GM18505 (cell line): Measurements from ENCODE around the gene MCEE.

ENCODE experiments used
- ATAC-seq: cut with Tn5 transposase; IDR thresholded peaks from one replicate; pipeline ENCODE4 v1.9.1; 2021; ENCODE audit not compliant: unreplicated experiment
- POLR2A ChIP-seq: IDR thresholded peaks from 4 replicates; pipeline ENCODE4 v1.6.1; 2011; ENCODE audit warnings: borderline replicate concordance; ENCODE audit not compliant: insufficient read depth, insufficient read length; ENCODE audit errors: extremely low read depth

The MCEE gene

DNA sequence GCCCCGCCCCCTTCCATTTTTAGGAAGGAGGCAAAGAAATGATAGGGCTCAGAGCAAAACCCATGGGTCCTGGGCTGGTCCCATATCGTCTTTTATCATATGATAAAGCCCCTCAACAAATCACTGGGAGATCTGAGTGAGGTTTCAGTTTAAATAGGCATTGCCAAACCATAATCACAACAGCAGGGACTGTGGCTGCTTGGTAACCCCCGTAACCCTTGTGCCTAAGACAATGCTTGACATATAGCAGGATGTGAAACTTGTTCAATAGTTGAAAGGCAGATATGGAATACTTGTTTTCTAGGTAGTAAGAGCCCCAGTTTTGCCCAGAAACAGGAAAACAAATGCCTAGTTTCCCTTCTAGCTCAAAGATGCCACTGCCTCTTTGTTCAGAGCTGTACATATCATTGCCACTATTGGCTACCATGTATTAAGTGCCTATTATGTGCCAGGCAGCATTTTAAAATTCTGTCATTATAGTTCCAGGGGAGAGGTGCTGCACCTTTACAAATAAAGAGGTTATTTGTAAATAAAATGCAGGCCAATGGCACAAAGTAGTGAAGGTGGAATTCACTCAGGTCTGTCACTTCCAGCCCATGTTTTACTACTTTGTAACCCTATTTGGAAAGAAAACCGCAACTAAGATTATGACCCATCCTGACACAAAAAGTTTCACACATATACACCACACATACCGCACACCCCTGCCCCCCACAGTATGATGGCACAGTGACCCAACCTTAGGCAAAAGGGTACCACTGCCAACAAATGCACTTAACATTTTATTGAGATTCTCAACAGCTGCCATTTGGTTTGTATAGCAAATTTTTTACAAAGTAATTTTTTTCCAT, 47.4 kb downstream of the MCEE start:
- TF ChIP-seq POLR2A: peak; percentile 28
- ATAC-seq: no peak

DNA sequence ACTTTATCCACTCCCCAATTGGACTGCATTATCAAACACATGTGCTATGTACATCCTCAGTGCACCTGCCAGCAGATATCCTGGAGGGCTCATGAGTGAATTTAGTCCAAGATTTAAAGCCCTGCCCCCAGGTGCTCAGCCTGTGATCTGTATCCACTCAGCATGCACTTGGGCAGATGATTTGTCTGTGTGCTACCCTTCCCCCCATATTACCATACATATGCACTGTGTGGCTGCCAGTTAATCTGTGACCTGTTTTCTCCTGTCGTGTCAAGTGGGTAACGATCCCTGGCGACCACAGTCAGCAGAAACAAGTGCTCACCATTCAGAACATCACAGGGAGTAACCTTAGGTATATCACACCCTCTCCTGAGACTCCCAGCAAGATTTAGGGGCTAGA, 51.4 kb downstream of the MCEE start:
- TF ChIP-seq POLR2A: no peak
- no peak for ATAC-seq

DNA sequence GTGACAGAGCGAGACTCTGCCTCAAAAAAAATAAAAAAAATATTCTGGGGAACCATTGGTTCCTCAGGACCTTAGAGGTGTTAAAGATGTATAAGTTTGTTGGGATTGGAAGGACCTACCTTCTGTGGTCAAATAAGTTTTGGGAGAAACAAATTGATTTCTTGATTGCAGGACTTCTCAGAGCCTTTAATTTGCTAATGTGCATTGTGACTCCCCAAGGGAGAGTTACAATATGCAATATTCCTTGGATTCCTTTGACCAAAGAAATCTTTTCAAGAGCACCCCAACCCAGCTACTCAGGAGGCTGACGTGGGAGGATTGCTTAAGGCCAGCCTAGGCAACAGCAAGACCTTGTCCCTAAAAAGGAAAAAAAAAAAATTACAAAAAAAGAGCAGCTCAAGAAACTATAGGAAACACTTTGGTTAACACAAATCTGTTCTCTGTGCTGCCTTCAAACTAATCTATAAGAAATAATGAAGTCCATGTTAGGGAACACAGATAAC, 55.1 kb downstream of the MCEE start:
- no peak for ATAC-seq
- no peak for TF ChIP-seq POLR2A

DNA sequence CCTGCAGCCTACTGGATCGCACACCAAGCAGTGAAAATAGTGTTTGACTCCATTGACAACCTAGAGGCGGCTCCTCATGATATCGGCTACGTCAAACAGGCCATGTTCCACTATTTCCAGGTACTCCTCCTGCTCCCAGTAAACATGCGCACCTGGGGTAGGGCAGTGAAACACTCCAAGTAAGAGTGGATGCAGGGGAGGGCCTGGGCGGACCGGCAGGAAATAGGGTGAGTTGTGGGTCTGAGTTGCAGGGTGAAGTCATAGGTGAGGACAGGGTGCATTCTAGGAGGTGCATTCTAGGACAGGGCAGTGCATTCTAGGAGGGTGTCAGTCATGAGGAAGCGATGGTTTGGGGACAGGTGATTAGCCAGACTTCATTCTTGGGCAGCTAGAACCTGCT, 56.6 kb downstream of the MCEE start:
- no peak for ATAC-seq
- TF ChIP-seq POLR2A: no peak

DNA sequence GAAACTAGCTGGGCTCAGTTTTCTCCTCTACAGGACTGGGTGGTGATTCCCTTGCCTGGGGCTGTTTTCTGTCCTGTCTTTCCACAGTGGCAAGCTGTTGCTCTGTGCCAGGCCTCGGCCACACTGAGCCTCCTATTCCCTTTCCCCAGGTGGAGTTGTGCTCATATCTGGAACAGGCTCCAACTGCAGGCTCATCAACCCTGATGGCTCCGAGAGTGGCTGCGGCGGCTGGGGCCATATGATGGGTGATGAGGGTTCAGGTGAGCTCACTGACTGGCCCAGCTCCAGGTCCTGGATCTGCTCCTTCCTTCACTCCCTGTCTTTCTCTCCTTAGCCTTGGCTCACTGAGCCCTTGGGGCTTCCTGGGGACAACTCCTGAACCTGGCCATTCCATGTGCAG, 57.5 kb downstream of the MCEE start:
- ATAC-seq: no peak
- TF ChIP-seq POLR2A: no peak

DNA sequence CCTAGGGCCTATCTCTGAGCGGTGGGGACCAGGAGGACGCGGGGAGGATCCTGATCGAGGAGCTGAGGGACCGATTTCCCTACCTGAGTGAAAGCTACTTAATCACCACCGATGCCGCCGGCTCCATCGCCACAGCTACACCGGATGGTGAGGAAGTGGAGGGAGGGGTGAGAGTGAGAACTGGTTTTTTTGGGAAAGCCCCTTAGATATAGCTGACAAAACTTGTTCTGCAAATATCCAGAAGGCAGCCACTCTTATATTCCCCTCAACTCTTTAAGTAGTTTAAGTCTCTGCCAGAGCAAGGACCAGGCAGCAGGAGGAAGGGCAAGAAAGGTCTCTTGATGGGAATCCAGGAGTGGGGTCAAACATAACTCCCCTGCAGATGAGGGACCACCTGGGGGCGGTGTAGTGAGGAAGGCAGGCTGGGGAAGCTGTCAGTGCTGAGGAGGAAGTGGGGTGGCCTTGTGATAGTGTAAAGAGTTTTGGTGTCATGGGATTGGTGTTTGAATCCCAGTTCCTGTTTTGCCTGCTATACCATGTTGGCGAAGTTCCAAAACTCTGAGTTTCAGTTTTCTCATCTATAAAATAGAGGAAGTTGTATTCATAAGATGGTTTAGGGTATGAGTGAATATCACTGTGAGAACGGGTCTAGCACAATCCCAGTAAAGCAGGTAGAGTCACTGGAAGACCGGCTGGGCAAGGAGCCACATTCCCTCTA, 58.2 kb downstream of the MCEE start:
- peak; percentile 23 for TF ChIP-seq POLR2A
- ATAC-seq: peak; percentile 38

GRCh38 chr2:71070294-71071093, 59.5 kb downstream of the MCEE start:
- ATAC-seq: no peak

DNA sequence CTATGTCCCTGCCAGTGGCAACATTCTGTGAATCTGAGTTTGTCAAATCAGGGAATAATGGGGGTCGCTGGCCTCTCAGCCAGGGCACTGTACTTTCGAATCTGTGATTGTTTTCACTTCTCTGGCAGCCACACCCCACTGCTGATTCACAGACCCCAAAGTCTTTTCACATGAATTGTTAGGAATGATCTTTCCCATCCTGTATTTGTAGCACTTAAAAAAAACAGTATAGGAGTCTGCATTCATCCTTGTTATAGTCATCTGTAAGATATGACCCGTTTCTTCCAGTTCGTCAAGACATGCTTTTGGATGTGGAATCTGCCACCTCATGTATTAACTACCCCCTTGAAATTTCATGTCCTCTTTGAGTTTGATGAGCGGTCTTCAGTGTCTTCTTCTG, 60.7 kb downstream of the MCEE start:
- no peak for ATAC-seq
- TF ChIP-seq POLR2A: no peak

More at GRCh38 chr2:71070294-71071093, 59.5 kb downstream of the MCEE start:
- TF ChIP-seq POLR2A: no peak

DNA sequence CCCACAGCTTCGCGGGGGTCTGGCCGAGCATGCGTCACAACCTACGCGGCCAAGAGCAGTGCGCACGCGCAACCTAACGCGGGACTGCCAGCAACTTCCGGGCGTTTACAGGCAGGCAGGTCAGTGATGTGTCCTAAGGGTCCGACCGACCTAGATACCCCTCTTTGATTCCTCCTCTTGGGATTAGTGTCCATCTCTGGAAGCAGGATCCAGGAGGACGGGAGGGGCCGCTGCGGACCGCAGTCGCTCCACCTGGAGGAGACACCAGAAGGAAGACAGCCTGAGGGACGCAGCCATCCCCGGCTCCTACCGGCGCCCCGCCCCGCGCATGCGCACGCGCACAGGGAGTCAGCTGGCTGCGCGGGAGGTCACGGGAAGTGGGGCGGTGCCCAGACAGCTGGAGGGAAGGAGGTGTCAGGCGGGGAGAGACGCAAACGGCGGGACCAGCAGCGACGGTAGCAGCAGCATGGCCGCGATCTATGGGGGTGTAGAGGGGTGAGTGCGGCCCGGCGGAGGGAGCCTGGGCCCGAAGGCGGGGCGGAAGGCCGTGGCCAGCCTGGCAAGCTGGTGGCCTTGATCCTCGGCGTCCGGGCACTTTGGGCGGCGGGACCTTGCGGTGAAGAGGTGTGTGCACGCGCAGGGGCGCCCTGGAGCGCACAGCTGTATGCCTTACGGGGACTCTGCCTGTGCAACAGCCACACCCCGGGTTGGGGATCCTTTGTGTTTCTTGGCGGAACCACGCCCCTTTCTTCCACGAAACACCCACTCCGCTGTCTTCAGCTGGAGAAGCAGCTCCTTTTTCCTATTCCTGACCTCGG, 61.6 kb downstream of the MCEE start, which contains the start of gene NAGK:
NAGK (plus strand) TSS at position 431 of the 818 bp plus-strand sequence; CDS start at position 467, 36 bp downstream.
- TF ChIP-seq POLR2A: peak; percentile 99
- ATAC-seq: peak; percentile 55

DNA sequence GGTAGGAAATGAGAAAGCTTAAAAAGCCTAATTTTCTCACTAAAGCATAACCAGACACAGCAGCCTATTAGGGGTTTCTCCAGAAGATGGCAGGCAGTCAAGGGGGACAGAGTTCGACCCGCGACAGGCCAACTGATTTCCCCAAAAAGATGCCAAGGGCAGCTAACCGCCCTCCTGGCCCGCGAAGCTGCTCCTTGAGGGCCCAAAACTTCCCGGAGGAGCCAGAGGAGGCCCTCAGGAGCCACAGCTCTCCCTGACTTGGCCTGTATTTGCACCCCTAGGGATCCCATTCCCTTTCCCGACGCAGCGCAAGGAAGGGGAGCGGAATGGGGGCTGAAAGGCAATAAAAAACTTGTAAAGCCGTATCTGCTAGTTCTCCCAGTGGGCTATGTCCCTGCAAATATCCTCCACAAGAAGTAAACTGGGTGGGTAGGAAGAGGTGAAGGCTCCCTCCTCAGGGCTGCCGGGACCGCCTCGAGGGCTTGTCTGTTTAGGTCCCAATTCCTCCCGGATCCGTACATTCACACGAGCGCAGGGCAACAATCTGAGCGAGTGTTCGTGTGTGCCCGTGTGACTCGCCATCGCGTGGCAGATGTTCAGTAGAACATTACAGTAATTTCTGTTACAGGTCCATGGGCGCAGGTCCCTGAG, 62.3 kb downstream of the MCEE start:
- ATAC-seq: peak; percentile 5
- TF ChIP-seq POLR2A: no peak

GRCh38 chr2:71066856-71067255, 63.2 kb downstream of the MCEE start:
- no peak for ATAC-seq
- no peak for TF ChIP-seq POLR2A
